GM13977 (cell line): ENCODE data around the gene CAMSAP2.

Experiments used
- DNase-seq: peaks from one replicate; pipeline ENCODE4 v3.0.0; 2012; ENCODE audit warnings: low spot score
- CTCF ChIP-seq: IDR thresholded peaks from 2 replicates; pipeline ENCODE4 v1.5.1; 2012; ENCODE audit warnings: mild to moderate bottlenecking, control low read depth; ENCODE audit not compliant: insufficient read depth; ENCODE audit errors: extremely low read depth, missing control alignments
- in situ Hi-C: fragments of 300-500 bp; cut with MboI; formaldehyde crosslinking; loops from one replicate; pipeline ENCODE4 v1.12.0; 2022; ENCODE audit warnings: low sequenced_read_pairs, low pct_unique_long_range_greater_than_20kb, mixed read lengths, inconsistent platforms; ENCODE audit not compliant: unreplicated experiment

Gene CAMSAP2

GRCh38 chr1:200891774-200892157 lies 153.1 kb downstream of the CAMSAP2 start:
- in situ Hi-C loops, result no loop called here
- no peak for TF ChIP-seq CTCF
- no peak for DNase-seq

- TF ChIP-seq CTCF, result no peak
- in situ Hi-C loops, result no loop called here
- DNase-seq, result no peak
Measured at GRCh38 chr1:200892546-200892945, 153.9 kb downstream of the CAMSAP2 start.

- in situ Hi-C loops, result no loop called here
- TF ChIP-seq CTCF, result no peak
- DNase-seq, result no peak
Measured at GRCh38 chr1:200892958-200893357, 154.3 kb downstream of the CAMSAP2 start.

- no peak for DNase-seq
- no peak for TF ChIP-seq CTCF
Measured at GRCh38 chr1:200893411-200893901, 154.8 kb downstream of the CAMSAP2 start.

GRCh38 chr1:200894712-200895442 lies 156.2 kb downstream of the CAMSAP2 start, which contains the start of gene INAVA:
Gene INAVA (plus strand): TSS chr1:200894900. CDS start chr1:200898401, 3,501 bp downstream.
- no peak for DNase-seq
- no peak for TF ChIP-seq CTCF
- in situ Hi-C loops, result no loop called here

More at GRCh38 chr1:200893411-200893901, 154.8 kb downstream of the CAMSAP2 start:
- in situ Hi-C loops, result no loop called here

GRCh38 chr1:200895443-200895789 lies 156.7 kb downstream of the CAMSAP2 start:
- DNase-seq, result no peak
- in situ Hi-C loops, result no loop called here
- no peak for TF ChIP-seq CTCF
